K562 (cell line): ENCODE results near the gene CRTC3. TPM values are rescaled to one million over a fixed set of nuclear protein-coding genes. Genes with fewer than 3 reads are reported as not detected.

Experiments
- CHD1 ChIP-seq: fragments of 200-600 bp; sonication (generic); IDR thresholded peaks from one replicate; pipeline ENCODE4 v1.6.1; 2012; ENCODE audit warnings: mild to moderate bottlenecking, moderate library complexity, low read length, inconsistent platforms
- IFI16 ChIP-seq: fragments of 250-450 bp; sonication (Bioruptor Pico); IDR thresholded peaks from 2 replicates; pipeline ENCODE4 v2.1.2; 2022; ENCODE audit warnings: mild to moderate bottlenecking, inconsistent platforms
- MCM7 ChIP-seq, 2 experiments: fragments of 450-650 bp; IDR thresholded peaks; 2 replicates each; pipeline ENCODE4 v1.6.1; 2016 to 2018
- PCBP1 ChIP-seq: fragments of 200-400 bp; formaldehyde crosslinking; IDR thresholded peaks from 2 replicates; pipeline ENCODE4 v1.6.1; 2018; ENCODE audit warnings: mild to moderate bottlenecking, low read depth, low read length; ENCODE audit not compliant: poor library complexity, severe bottlenecking
- polyA plus RNA-seq, 8 experiments: library from polyadenylated mRNA; depleted of rRNA in 4 of 8; stranded (reverse) in 5 of 8; unstranded in 3 of 8; fragments of >200 nt; fragmentation: Nextera tagmentation in 2 of 8; fragmentation: Illumina TruSeq in 1 of 8; extraction: Ambion mirVana in 2 of 8; extraction: Trizol in 1 of 8; gene quantifications; 2 replicates each; pipeline versions ENCODE4 v1.2.1 to v1.2.3, GENCODE V29; 2011 to 2014; ENCODE audit warnings: inconsistent platforms in 1 of 8, missing spikeins in 1 of 8
- total RNA-seq, 7 experiments: library from RNA; depleted of rRNA in 6 of 7; stranded (reverse); fragments of >200 nt in 6 of 7; fragmentation: Illumina TruSeq in 2 of 7; extraction: Trizol in 2 of 7; gene quantifications; 2 replicates each; pipeline versions ENCODE4 v1.2.1 to v1.2.3, GENCODE V29; 2011 to 2021; ENCODE audit warnings: low replicate concordance in 1 of 7
- TF ChIP-seq, protein P1 (sequence below), 2 experiments: fragments of 450-650 bp in 1 of 2; sonication (generic) in 1 of 2; formaldehyde crosslinking in 1 of 2; IDR thresholded peaks; 2 replicates each; pipeline versions ENCODE4 v1.7.1 to v1.9.0; 2016 to 2022; ENCODE audit warnings: inconsistent platforms in 1 of 2, mild to moderate bottlenecking in 1 of 2, missing genetic modification reagents in 1 of 2
- TF ChIP-seq, protein P2 (sequence below), 2 experiments: fragments of 450-650 bp in 1 of 2; sonication (generic) in 1 of 2; formaldehyde crosslinking in 1 of 2; IDR thresholded peaks in 1 of 2; conservative IDR thresholded peaks in 1 of 2; 2 replicates each; pipeline versions ENCODE4 v1.6.1 to v1.8.1; 2016 to 2023; ENCODE audit warnings: mild to moderate bottlenecking in 2 of 2, moderate library complexity in 2 of 2, inconsistent platforms in 1 of 2, missing genetic modification reagents in 1 of 2
- TF ChIP-seq, protein P3 (sequence below): fragments of 450-650 bp; formaldehyde crosslinking; IDR thresholded peaks from 2 replicates; pipeline ENCODE4 v1.4.0; 2020; ENCODE audit warnings: mild to moderate bottlenecking, moderate library complexity
- TF ChIP-seq, protein P4 (sequence below): fragments of 250-450 bp; sonication (Bioruptor Pico); IDR thresholded peaks from 2 replicates; pipeline ENCODE4 v1.4.0; 2020; ENCODE audit warnings: mild to moderate bottlenecking, moderate library complexity, borderline replicate concordance

The CRTC3 gene
- total and polyA plus RNA-seq, 9 of the 15 experiments (the other 6 are each of a cell fraction or from before 2014, with no cell fraction given): 1.2 to 19.0 (median 11.6) TPM

DNA sequence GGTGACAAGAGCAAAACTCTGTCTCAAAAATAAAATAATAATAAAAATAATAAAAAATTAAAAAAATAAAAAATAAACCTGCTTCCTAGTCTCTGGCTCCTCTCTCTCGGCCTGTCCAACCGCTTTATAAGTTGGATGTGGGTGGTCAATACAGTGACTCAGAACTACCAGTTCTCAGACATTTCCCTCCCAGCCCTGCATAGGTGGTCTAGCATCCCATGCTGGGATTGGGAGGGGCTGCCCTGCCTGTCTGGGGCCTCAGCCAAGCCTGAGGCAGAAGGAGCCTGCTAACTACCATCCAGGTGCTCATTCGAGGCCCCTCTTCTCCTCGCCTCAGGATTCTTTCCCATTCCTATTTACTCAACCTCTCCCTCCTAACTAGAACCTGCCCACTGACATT lies 154.2 kb downstream of the CRTC3 start (continued):
- TF ChIP-seq, protein P1, sequence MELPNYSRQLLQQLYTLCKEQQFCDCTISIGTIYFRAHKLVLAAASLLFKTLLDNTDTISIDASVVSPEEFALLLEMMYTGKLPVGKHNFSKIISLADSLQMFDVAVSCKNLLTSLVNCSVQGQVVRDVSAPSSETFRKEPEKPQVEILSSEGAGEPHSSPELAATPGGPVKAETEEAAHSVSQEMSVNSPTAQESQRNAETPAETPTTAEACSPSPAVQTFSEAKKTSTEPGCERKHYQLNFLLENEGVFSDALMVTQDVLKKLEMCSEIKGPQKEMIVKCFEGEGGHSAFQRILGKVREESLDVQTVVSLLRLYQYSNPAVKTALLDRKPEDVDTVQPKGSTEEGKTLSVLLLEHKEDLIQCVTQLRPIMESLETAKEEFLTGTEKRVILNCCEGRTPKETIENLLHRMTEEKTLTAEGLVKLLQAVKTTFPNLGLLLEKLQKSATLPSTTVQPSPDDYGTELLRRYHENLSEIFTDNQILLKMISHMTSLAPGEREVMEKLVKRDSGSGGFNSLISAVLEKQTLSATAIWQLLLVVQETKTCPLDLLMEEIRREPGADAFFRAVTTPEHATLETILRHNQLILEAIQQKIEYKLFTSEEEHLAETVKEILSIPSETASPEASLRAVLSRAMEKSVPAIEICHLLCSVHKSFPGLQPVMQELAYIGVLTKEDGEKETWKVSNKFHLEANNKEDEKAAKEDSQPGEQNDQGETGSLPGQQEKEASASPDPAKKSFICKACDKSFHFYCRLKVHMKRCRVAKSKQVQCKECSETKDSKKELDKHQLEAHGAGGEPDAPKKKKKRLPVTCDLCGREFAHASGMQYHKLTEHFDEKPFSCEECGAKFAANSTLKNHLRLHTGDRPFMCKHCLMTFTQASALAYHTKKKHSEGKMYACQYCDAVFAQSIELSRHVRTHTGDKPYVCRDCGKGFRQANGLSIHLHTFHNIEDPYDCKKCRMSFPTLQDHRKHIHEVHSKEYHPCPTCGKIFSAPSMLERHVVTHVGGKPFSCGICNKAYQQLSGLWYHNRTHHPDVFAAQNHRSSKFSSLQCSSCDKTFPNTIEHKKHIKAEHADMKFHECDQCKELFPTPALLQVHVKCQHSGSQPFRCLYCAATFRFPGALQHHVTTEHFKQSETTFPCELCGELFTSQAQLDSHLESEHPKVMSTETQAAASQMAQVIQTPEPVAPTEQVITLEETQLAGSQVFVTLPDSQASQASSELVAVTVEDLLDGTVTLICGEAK (IDR thresholded peaks at IDR 0.05): no peak
- TF ChIP-seq, protein P1 (CRISPR knock-in tag; IDR thresholded peaks at IDR 0.05): no peak
- TF ChIP-seq MCM7 (IDR thresholded peaks at IDR 0.05): no peak
- TF ChIP-seq, protein P2, sequence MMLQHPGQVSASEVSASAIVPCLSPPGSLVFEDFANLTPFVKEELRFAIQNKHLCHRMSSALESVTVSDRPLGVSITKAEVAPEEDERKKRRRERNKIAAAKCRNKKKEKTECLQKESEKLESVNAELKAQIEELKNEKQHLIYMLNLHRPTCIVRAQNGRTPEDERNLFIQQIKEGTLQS (IDR thresholded peaks at IDR 0.05): no peak
- TF ChIP-seq, protein P2 (CRISPR knock-in tag; conservative IDR thresholded peaks at IDR 0.05): no peak
- TF ChIP-seq CHD1: no peak
- TF ChIP-seq PCBP1: no peak
- TF ChIP-seq, protein P3, sequence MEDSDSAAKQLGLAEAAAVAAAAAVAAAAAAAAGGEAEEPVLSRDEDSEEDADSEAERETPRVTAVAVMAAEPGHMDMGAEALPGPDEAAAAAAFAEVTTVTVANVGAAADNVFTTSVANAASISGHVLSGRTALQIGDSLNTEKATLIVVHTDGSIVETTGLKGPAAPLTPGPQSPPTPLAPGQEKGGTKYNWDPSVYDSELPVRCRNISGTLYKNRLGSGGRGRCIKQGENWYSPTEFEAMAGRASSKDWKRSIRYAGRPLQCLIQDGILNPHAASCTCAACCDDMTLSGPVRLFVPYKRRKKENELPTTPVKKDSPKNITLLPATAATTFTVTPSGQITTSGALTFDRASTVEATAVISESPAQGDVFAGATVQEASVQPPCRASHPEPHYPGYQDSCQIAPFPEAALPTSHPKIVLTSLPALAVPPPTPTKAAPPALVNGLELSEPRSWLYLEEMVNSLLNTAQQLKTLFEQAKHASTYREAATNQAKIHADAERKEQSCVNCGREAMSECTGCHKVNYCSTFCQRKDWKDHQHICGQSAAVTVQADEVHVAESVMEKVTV (CRISPR knock-in tag): no peak
- TF ChIP-seq IFI16 (CRISPR knock-in tag): no peak
- TF ChIP-seq, protein P4, sequence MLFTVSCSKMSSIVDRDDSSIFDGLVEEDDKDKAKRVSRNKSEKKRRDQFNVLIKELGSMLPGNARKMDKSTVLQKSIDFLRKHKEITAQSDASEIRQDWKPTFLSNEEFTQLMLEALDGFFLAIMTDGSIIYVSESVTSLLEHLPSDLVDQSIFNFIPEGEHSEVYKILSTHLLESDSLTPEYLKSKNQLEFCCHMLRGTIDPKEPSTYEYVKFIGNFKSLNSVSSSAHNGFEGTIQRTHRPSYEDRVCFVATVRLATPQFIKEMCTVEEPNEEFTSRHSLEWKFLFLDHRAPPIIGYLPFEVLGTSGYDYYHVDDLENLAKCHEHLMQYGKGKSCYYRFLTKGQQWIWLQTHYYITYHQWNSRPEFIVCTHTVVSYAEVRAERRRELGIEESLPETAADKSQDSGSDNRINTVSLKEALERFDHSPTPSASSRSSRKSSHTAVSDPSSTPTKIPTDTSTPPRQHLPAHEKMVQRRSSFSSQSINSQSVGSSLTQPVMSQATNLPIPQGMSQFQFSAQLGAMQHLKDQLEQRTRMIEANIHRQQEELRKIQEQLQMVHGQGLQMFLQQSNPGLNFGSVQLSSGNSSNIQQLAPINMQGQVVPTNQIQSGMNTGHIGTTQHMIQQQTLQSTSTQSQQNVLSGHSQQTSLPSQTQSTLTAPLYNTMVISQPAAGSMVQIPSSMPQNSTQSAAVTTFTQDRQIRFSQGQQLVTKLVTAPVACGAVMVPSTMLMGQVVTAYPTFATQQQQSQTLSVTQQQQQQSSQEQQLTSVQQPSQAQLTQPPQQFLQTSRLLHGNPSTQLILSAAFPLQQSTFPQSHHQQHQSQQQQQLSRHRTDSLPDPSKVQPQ (CRISPR knock-in tag): no peak
